Measurements from ENCODE around the gene RAC2. TPM values are rescaled to one million over a fixed set of nuclear protein-coding genes. Genes with fewer than 3 reads are reported as not detected.

Gene RAC2
- total RNA-seq, 4 donors from 2014 or later: 1.9 to 3.9 (median 3.0) TPM

GRCh38 chr22:37187891-37188761, 55.9 kb downstream of the RAC2 start, which contains the start of gene C1QTNF6:
C1QTNF6 (minus strand) TSS chr22:37188247; CDS start chr22:37188213, 34 bp downstream.
- H3K4me1 ChIP-seq: peaks cover 43% of the 10 kb centered on the region
- DNase-seq (ENCODE audit: low spot score in 2 of 2): peak in 1 of 2 donors; percentile 68

GRCh38 chr22:37187552-37187890, 56.5 kb downstream of the RAC2 start:
- DNase-seq (ENCODE audit: low spot score in 2 of 2): no peak
- 20% methylated on average over 5 of the region's 5 CpGs for WGBS
- Histone ChIP-seq H3K4me1 (peaks cover 43% of the 10 kb centered on the region), H3K27ac (peak overlapping the region; percentile 83), H3K27me3 (no peaks in the 10 kb centered on the region), H3K4me3 (peak overlapping the region; percentile 42), H3K36me3 (no peaks in the 10 kb centered on the region), H3K9me3 (no peaks in the 10 kb centered on the region)
- TF ChIP-seq POLR2A (IDR thresholded peaks at IDR 0.05): no peak
- no peak for TF ChIP-seq CTCF (IDR thresholded peaks at IDR 0.05)
- TF ChIP-seq EP300 (IDR thresholded peaks at IDR 0.05): no peak
- no peak for TF ChIP-seq POLR2AphosphoS5 (IDR thresholded peaks at IDR 0.05)

More at GRCh38 chr22:37187891-37188761, 55.9 kb downstream of the RAC2 start, which contains the start of gene C1QTNF6:
- WGBS: 31% methylated on average over 13 of the region's 17 CpGs
- Histone ChIP-seq H3K36me3 (no peaks in the 10 kb centered on the region), H3K4me3 (peak within 1 kb of the TSS; percentile 42), H3K27ac (peak within 1 kb of the TSS; percentile 83), H3K9me3 (no peaks in the 10 kb centered on the region), H3K27me3 (no peaks in the 10 kb centered on the region)
- TF ChIP-seq POLR2AphosphoS5 (IDR thresholded peaks at IDR 0.05) (no peak), POLR2A (IDR thresholded peaks at IDR 0.05) (no peak), CTCF (IDR thresholded peaks at IDR 0.05) (no peak), EP300 (IDR thresholded peaks at IDR 0.05) (no peak)

- H3K36me3 ChIP-seq: no peaks in the 10 kb centered on the region
- peak in 1 of 2 donors; percentile 47 for DNase-seq (ENCODE audit: low spot score in 2 of 2)
- TF ChIP-seq EP300 (IDR thresholded peaks at IDR 0.05) (no peak), POLR2A (IDR thresholded peaks at IDR 0.05) (no peak), CTCF (IDR thresholded peaks at IDR 0.05) (no peak), POLR2AphosphoS5 (IDR thresholded peaks at IDR 0.05) (no peak)
- H3K9me3 ChIP-seq: no peaks in the 10 kb centered on the region
- 65% methylated on average over 4 of the region's 4 CpGs for WGBS
- peaks cover 43% of the 10 kb centered on the region for H3K4me1 ChIP-seq
- peak overlapping the region; percentile 52 for H3K27ac ChIP-seq
- peak overlapping the region; percentile 42 for H3K4me3 ChIP-seq
- no peaks in the 10 kb centered on the region for H3K27me3 ChIP-seq
Measured at GRCh38 chr22:37186997-37187522, 57.0 kb downstream of the RAC2 start.

- no peaks in the 10 kb centered on the region for H3K9me3 ChIP-seq
- H3K36me3 ChIP-seq: no peaks in the 10 kb centered on the region
- peak overlapping the region; percentile 52 for H3K27ac ChIP-seq
- 76% methylated on average over 9 of the region's 9 CpGs for WGBS
- no peak overlapping the region for H3K4me3 ChIP-seq
- no peaks in the 10 kb centered on the region for H3K27me3 ChIP-seq
- peak in 1 of 2 donors; percentile 48 for DNase-seq (ENCODE audit: low spot score in 2 of 2)
- TF ChIP-seq POLR2AphosphoS5 (IDR thresholded peaks at IDR 0.05) (no peak), POLR2A (IDR thresholded peaks at IDR 0.05) (no peak), CTCF (IDR thresholded peaks at IDR 0.05) (no peak), EP300 (IDR thresholded peaks at IDR 0.05) (no peak)
- peaks cover 43% of the 10 kb centered on the region for H3K4me1 ChIP-seq
Measured at GRCh38 chr22:37186228-37186996, 57.7 kb downstream of the RAC2 start.
